NCI-H2171 (cell line): ENCODE results near the gene ARHGAP6.
"Not testable (repeated sequence)": the region's sequence is repeated elsewhere in the genome, so short reads cannot be mapped to it uniquely, and the experiment has no call there.

Experiments
- DNase-seq: peaks from one replicate; lab custom pipeline; 2025; lab: John Stamatoyannopoulos, UW

The ARHGAP6 gene

DNA sequence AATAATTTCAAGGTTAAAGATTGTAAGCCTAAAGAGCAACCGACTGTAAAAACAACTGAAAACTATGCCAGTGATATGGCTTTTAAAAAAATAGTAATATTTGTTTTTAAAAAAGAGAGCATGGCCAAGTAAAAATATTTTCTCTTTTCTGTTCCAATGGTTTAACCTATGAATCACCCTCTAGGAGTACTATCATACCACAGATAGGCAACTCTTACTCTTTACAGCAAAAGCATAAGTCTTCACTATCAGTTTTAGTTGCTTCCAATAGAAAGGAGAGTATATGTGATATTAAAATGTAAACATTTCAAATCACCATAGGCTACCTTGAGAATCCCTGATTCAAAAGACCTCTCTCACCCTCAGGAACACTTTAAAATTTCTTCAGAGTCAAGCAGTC is 269.9 kb downstream of the ARHGAP6 start:
- DNase-seq: no peak

DNA sequence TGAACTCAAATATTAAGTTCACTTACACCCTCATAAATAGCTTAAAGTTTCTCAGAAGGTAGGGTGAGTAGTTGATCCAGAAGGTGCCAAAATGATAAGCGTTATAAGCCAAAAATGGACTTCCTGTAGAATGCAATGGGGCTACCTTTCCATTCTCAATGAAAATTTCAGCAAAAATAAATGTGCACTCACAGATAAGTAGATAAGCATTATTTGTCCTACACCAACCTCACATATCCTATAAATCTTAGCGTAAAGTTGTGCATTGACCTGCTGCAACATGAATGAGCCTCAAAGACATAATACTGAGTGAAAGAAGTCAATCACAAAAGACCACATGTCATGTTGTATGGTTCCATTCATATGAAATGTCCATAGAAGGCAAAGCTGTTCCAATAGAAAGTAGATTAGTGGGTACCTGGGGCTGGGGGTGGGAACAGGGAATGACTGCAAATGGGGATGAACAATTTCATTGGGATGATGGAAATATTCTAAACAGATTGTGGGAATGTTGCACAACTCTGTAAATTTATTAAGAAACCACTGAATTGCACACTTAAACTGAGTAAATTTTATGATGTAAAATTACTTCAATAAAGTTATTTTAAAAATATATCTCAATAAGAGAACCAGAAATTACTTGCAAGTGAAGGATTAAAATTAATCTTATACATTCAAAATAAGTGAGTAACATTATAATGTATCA is 271.6 kb downstream of the ARHGAP6 start:
- no peak for DNase-seq

DNA sequence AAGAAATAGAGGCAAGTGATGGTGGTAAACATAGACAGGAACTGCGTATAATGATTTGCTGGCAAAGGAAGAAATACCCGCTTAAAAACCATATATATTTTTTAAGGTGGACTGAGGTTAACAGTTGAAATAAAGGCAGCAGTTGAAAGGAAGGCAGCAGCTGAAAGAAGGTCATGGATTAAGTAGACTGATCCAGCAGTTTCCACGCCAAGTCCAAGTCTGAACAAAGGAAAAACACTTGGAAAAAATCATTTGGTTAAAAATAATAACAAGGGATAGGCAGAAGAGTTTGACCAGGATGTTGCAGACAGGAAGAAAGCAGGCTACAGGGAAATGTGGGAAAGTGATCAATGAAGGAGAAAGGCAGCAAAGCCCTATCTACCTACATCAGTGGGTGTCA is 278.9 kb downstream of the ARHGAP6 start:
- no peak for DNase-seq

DNA sequence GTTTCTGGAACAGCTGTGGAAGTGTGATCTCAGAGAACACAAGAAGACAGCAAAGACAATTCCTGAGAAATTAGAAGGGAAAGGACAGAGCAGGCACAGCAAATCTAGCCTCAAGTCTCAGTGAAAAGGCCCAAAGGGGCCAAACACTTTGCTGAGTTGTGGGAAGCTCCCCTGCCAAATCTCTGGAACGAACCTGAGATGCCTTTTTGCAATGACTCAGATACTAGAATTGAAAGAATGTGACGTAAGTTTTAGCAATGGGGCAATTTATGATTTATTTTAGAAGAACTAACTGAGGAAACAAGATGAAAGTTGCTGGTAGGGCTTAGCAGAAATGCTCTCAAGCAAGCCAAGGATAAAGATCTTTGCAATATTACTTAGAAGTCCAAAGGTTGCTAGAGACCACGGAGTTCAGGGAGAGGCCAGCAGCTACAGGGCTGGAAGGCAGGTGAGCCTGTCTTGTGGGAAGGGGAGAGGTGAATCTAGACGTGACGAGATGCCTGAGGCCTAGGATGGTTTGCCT is 279.7 kb downstream of the ARHGAP6 start:
- no peak for DNase-seq

DNA sequence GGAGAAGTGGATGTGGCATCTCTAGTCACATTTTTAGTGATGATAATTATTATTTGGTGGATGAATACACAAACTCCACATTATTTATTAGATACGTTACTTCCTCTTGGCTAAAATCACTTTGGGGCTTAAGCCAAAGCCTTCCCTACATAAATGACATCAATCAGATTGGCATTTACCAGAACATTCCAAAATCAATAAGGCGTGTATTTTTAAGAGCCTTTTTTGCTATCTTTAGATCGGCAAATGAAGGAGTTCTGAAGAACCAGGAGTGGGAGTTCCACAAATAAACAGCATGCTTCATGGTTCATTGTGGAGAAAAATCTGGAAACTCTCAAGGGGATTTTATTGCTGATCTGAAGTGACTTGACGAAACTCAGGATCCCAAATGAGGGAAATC is 282.8 kb downstream of the ARHGAP6 start:
- no peak for DNase-seq

DNA sequence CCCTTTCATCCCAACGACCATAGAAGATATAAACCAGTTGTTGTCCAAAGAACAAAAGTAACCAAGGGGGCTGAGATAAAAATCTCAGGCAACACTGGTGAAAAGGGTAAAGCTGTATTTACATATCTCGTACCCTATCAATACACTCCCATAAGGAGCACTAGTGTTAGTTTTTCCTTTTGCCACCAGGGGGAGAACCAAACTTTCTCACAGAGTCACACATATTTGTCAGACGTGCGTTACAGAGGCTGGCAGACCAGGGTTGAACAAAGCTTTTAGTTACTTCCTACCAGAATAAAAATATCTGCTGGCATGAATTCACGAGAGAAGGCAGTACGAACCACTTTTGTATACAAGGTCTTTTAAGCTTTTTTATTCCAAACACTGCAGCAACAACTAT is 284.3 kb downstream of the ARHGAP6 start:
- no peak for DNase-seq

DNA sequence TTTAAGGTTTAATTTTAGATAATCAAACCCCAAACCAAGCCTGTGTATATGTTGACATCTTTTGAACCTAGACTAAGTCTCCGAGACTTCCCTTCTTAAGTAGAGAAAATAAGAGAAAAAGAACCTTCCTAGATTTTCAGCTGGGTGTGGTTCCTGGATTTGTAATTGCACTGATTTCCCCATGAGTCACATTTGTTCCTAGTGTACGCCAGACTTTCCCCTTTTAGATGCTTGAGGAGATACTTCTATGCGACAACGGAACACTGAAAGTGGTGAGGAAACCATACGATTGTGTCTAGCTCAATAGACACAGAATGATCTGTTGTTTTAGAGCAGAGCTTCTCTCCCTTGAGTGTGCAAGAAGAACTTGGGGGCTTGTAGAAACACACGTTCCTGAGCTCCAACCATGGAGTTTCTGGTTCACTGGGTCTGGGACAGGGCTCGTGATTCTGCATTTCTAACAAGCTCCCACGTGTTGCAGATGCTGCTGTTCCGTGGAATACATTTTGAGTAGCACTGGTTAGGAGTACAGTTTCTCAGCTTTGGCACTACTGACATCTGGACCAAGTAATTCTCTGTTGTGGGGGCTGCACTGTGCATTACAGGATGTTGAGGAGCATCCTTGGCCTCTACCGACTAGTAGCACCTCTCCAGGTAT is 285.4 kb downstream of the ARHGAP6 start:
- DNase-seq: no peak

DNA sequence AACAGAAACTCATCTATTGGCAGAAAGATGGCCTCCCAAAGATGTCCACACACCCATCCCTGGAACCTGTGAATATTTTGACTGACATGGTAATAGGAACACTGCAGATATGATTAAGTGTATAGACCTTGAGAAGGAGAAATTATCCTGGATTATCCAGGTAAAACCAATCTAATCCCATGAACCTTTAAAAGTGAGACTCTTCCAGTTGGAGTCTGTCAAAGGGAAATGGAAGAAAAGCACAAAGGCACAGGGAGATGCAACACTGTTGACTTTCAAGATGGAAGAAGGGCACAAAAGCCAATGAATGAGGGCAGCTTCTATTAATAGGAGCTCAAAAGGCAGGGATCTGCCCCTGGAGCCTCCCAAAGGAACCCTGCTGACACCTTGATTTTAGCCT is 289.6 kb downstream of the ARHGAP6 start:
- no peak for DNase-seq

DNA sequence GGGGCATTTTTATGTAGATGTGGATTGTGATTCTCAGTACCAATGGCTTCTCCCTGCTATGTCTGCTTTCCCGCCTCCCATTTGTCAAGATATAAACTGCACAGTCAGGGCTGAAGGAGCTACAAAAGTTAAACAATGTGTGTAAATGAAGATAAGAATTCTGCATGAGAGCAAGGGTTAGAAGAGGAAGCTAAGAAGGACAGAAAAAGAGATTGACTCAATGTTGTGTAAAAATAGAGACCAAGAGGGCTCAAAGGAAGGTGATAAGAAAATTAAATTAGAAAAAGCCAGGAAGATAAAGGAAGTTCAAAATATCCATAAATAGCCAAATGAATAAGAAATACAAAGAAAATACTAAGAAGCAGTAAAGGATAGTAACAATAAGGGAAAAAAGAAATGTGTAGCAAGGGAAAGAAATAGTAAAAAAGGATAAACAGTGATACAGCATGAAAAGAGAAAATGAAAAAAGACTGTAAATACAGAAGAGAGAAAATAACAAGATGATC is 290.1 kb downstream of the ARHGAP6 start:
- DNase-seq: no peak

DNA sequence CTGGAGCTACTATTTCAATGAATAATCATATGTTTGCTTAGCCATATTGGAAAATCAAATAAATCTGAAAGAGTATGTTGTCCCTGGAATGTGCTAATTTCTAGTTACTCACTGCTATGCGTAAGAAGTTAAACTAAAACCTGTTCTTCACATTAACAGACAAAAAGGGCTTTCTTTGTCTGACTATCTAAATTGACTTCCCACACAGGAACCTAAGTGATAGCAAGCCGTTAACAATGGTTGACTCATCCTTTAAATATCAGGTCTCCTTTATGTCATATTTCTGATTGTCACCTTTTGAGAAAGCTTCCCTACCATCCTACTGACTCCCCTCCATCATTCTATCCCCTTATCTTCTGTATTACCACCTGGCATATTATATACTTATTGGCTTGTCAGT is 291.1 kb downstream of the ARHGAP6 start:
- no peak for DNase-seq

DNA sequence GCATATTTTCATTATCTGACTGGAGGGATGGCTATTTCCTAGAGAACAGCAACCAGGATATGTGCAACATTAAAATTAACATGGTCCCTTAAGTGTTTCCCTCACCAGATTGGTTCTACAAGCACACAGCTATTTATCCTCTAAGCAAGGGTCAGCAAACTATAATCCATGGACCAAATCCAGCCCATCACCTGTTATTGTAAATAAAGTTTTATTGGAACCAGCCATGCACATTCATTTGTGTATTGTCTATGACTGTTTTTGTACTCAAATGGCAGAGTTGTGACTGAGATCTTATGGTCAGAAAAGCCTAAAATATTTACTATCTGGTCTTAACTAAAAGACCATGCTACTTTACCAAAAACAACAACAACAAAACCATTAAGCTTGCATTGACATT is 294.6 kb downstream of the ARHGAP6 start:
- DNase-seq: no peak

DNA sequence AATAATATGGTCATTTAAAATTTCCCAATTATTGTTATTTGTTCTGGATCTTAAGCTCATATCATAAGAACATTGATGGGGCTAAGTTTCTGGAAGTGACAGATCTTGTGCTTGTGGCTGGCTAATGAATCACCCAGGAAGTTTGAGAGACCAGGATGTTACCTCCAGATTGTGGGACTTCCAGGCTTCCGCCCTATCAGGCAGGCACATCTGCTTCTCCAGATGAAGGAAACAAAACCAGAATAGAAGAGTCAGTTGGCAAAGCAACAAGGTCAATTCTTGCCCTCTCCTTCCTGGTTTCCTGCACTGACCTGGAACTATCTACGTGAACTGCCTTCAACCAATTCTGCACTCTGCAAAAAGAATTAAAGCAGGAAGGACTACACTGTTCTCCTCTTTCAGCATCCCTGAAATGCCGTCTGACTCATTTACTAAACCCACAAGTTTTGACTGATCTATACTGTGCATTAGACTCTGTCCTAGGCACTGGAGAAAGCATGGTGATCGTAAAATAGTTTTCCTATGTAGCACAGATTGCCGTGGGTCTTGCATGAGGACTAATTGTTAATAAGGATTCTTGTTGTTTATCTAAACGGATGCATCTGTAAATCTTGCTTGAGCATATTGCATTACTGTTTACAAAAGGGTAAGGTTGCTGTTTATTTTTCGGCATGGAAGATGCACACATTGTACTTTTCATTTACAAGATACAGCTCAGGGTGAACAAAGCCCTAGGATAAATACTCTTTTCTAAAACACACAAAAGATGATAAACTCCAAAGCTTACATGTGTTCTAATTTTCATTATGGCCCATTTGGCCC is 297.9 kb downstream of the ARHGAP6 start:
- DNase-seq: no peak

DNA sequence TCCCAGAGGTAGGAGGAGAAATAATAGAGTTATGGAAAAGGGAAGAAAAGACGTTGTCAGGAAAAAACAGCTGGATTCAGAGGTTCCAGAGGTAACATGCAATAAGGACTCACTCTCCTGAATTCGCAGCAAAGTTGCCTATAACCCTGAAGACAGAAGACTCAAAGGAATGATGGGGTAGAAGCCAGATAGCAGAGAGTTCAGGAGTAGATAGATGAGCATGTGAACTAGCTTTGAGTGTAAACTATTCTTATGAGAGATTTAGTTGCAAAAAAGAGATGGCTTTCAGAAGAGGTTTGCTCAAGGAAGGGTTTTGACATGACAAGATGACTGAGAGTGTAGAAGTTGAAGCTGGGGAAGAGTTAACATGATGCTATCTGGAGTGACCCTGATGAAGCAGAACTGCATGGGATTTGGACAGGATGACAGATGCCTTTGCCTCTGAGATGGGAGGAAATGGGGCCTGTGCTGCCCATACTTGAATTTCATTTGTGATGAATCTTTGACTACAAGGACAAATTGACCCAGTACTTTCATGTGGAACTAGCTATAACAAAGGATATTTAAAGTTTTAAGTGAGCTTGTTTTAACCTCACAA is 298.6 kb downstream of the ARHGAP6 start:
- DNase-seq: no peak

DNA sequence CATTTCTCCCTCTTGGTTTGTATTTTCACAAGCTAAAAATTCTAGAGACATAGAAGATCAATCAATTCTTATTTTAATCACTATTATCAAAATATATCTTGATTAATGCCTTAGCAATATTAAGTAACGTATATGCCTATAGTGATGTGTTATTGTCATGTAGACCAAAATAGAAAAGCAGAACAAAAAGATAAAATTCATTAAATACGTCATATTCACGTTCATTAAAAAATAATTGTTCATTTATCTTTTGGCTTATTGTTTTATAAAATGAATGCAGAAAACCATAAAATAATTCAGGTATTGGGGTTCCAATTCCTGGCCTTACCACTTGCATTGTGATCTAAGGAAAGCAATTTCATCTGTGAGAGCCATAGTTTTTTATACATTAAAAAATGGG is 300.3 kb downstream of the ARHGAP6 start:
- DNase-seq: no peak

DNA sequence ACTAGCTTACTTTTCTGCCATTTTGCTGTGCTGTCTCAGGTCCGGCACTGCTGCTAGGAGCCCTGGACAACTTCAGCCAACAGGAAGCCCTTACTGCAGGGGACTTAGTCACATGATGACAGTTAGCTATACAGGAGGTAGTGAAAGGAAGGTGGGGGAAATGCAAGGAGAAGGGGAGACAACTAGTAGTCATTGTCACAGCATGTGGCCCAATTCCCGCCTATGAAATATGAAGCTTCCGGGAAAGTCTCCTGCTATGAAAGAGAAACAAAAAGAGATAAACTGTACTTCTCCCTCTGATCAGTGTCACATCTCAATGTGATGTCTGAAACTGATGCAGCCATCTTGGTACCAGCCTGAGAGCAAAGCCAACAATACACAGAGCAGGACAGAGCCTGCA is 300.9 kb downstream of the ARHGAP6 start:
- DNase-seq: no peak

DNA sequence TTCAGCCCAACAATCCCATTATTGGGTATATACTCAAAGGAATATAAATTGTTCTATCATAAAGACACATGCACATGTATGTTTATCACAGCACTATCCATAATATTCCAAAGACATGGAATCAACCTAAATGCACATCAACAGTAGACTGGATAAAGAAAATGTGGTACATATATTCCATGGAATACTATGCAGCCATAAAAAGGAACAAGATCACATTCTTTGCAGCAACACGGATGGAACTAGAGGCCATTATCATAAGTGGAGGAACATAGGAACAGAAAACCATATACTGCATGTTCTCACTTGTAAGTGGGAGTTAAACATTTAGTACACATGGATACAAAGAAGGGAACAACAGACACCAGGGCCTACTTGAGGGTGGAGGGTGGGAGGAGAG is 301.9 kb downstream of the ARHGAP6 start:
- DNase-seq: not testable (repeated sequence)

DNA sequence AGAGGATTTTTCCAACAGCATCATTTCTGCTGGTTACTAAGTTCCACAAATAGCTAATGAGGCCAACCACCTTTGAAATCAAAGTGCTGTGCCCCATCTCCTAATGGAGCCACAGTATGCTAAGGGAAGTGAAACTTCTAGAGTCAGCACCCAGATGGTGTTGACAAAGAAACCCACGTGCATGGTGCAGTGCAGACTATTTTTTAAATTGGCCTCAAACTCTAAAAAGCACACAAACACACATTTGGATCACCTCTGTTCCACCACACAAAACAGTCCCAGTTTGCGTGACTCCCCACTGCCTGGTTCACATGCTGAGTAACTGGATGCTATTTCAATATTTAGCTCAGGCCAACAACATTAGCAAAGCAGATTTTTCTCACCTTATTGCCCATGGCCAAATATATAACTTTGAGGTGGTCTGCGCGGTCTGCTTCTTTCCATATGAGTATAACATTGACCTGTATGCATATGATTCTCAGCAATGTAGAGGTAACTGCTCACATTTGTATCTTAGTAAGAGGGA is 302.6 kb downstream of the ARHGAP6 start:
- DNase-seq: no peak

DNA sequence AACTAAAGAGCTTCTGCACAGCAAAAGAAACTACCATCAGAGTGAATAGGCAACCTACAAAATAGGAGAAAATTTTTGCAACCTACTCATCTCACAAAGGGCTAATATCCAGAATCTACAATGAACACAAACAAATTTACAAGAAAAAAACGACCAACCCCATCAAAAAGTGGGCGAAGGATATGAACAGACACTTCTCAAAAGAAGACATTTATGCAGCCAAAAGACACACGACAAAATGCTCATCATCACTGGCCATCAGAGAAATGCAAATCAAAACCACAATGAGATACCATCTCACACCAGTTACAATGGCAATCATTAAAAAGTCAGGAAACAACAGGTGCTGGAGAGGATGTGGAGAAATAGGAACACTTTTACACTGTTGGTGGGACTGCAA is 304.1 kb downstream of the ARHGAP6 start:
- not testable (repeated sequence) for DNase-seq

DNA sequence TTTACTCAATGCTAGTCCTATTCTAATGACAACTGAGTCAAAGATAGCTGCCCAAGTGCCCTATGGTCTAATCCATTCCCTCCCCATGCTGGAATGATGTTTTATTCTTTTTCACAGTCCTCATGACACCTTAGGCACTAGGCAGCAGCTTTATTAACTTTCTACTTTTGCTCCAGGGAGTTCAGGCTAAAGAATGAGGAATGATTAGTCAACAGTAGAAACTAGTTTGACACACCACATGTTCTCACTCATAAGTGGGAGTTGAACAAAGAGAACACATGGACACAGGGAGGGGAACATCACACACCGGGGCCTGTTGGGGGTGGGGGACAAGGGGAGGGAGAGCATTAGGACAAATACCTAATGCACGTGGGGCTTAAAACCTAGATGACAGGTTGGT is 309.8 kb downstream of the ARHGAP6 start:
- not testable (repeated sequence) for DNase-seq

DNA sequence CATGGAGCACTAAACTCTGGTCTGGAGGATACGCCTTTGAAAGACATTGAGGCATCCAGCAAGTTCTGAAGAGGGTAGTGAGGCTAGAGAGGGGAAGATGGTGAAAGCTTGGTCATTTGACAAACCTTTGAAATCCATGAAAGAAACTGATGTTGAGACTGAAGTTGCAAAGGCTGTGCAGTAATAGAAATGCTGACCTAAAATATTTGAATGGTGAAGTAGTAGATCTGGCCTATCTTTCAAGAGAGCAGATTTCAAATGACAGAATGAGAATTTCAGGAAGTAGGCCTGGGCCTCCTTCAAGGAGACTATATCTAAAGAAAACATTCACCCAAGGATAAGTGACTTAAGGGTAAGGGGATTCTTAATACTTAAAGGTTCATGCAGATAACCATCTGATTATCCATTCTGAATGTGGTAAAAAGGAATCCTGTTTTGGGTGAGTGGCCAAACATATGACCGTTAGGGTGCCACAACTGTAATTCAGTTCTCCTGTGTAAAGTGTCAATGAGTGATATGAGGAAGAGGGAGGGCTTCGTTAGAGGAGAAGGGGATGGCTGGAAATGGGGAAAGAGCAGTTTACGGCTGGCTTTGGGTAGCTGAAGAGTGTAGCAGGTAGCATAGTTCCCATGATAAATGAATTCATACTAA is 310.3 kb downstream of the ARHGAP6 start:
- no peak for DNase-seq

DNA sequence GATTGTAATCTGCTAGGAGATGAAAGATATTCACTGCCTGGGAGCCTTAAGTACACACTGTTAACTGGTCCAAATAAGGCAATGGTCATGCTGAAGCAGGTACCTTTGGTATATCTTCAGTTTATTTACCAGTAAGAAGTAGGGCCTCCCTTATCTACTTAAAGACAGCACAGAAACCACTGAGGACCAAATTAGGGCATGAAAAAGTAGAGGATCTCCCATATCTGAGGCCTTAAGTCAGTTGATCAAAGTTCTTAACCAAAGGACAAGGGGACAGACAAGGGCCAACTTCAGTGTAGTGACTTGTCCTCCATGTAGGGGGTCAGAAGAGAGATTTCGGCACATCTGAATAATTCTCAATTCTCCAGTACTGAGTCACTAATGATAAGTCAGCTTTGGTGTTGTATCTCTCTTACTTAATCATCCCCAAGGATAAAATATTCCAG is 313.4 kb downstream of the ARHGAP6 start:
- DNase-seq: no peak
